SK-N-SH (cell line): ENCODE measurements around the gene COPS3. TPM values are rescaled to one million over a fixed set of nuclear protein-coding genes. Genes with fewer than 3 reads are reported as not detected.

Source experiments
- CTCF ChIA-PET: fragments of 300-600, 350-600 bp; formaldehyde crosslinking; extraction: SDS; loops from one replicate; lab custom pipeline; 2021; lab: Yijun Ruan, JAX
- POLR2A ChIA-PET: fragments of 350-600 bp; sonication (Branson Sonifier 250); formaldehyde crosslinking; extraction: SDS; loops from one replicate; lab custom pipeline; 2020; ENCODE audit warnings: antibody characterized with exemption, inconsistent platforms; lab: Yijun Ruan, JAX
- DNase-seq: peaks from one replicate; pipeline ENCODE4 v3.0.0; 2012
- H2AFZ ChIP-seq: fragments of 200-600 bp; sonication (generic); 2 replicates; pipeline ENCODE4 v1.8.1; 2016; ENCODE audit warnings: antibody characterized with exemption, mild to moderate bottlenecking, low read depth
- H3F3A ChIP-seq: fragments of 200-600 bp; sonication (generic); replicated peaks from 2 replicates; pipeline ENCODE3; 2016; ENCODE audit warnings: antibody characterized with exemption, mild to moderate bottlenecking; ENCODE audit not compliant: insufficient read depth
- H3K27ac ChIP-seq, 2 experiments: fragments of 200-500 bp in 1 of 2; fragments of 200-600 bp in 1 of 2; sonication (Bioruptor generic) in 1 of 2; sonication (generic), shearing (Covaris generic) in 1 of 2; 2 replicates each; pipeline versions ENCODE4 v1.5.1 to v1.6.1; 2014 to 2016; ENCODE audit warnings: low read depth in 2 of 2, inconsistent platforms in 1 of 2, low read length in 1 of 2, mild to moderate bottlenecking in 1 of 2, mixed read lengths in 1 of 2
- H3K27me3 ChIP-seq: fragments of 200-600 bp; sonication (generic), shearing (Covaris generic); 2 replicates; pipeline ENCODE4 v1.6.1; 2016; ENCODE audit warnings: mixed run types; ENCODE audit not compliant: insufficient read depth
- H3K36me3 ChIP-seq, 2 experiments: fragments of 200-500 bp in 1 of 2; fragments of 200-600 bp in 1 of 2; sonication (Bioruptor generic) in 1 of 2; sonication (generic) in 1 of 2; replicated peaks in 1 of 2; 2 replicates each; pipeline versions ENCODE3 to v1.5.1; 2014 to 2016; ENCODE audit warnings: low read length in 1 of 2, mild to moderate bottlenecking in 1 of 2; ENCODE audit not compliant: insufficient read depth in 2 of 2, control insufficient read depth in 1 of 2
- H3K4me1 ChIP-seq, 2 experiments: fragments of 200-500 bp in 1 of 2; fragments of 200-600 bp in 1 of 2; sonication (Bioruptor generic) in 1 of 2; sonication (generic), shearing (Covaris generic) in 1 of 2; 2 replicates each; pipeline versions ENCODE4 v1.5.1 to v1.6.1; 2014 to 2016; ENCODE audit warnings: low read depth in 1 of 2, low read length in 1 of 2, mixed run types in 1 of 2; ENCODE audit not compliant: insufficient read depth in 2 of 2, control insufficient read depth in 1 of 2
- H3K4me2 ChIP-seq: fragments of 200-600 bp; sonication (generic), shearing (Covaris generic); 2 replicates; pipeline ENCODE4 v1.6.1; 2017; ENCODE audit warnings: mixed run types
- H3K4me3 ChIP-seq, 2 experiments: fragments of 200-500 bp in 1 of 2; fragments of 200-600 bp in 1 of 2; sonication (Bioruptor generic) in 1 of 2; sonication (generic), shearing (Covaris generic) in 1 of 2; 2 replicates each; pipeline versions ENCODE4 v1.5.1 to v1.8.1; 2014 to 2016; ENCODE audit warnings: low read depth in 2 of 2, inconsistent platforms in 1 of 2, low read length in 1 of 2, mild to moderate bottlenecking in 1 of 2, mixed read lengths in 1 of 2, moderate library complexity in 1 of 2
- H3K79me2 ChIP-seq: fragments of 200-600 bp; sonication (generic); 2 replicates; pipeline ENCODE4 v1.8.1; 2017; ENCODE audit warnings: mild to moderate bottlenecking; ENCODE audit not compliant: insufficient read depth
- H3K9ac ChIP-seq: fragments of 200-600 bp; sonication (generic); 2 replicates; pipeline ENCODE4 v1.6.1; 2017; ENCODE audit warnings: mixed run types
- H3K9me2 ChIP-seq: fragments of 200-600 bp; sonication (generic); 2 replicates; pipeline ENCODE4 v1.6.1; 2017; ENCODE audit warnings: mixed run types
- H3K9me3 ChIP-seq: fragments of 200-600 bp; sonication (generic); 2 replicates; pipeline ENCODE4 v1.6.1; 2017; ENCODE audit warnings: mixed run types, mild to moderate bottlenecking, moderate library complexity
- H4K20me1 ChIP-seq: fragments of 200-600 bp; sonication (generic); 2 replicates; pipeline ENCODE4 v1.6.1; 2017; ENCODE audit warnings: mild to moderate bottlenecking, mixed run types; ENCODE audit not compliant: insufficient read depth
- CTCF ChIP-seq: fragments of 200-600 bp; sonication (generic); IDR thresholded peaks from 2 replicates; pipeline ENCODE4 v1.6.1; 2017; ENCODE audit warnings: antibody characterized with exemption, mild to moderate bottlenecking, moderate library complexity
- EP300 ChIP-seq, 2 experiments: IDR thresholded peaks; 2 replicates each; pipeline versions ENCODE4 v1.4.0 to v1.6.1; 2012; ENCODE audit warnings: borderline replicate concordance in 1 of 2, low read depth in 1 of 2, low read length in 1 of 2
- EZH2phosphoT487 ChIP-seq: fragments of 200-600 bp; sonication (generic); IDR thresholded peaks from 2 replicates; pipeline ENCODE4 v1.6.1; 2017; ENCODE audit warnings: low read depth, mixed run types, mild to moderate bottlenecking, antibody characterized with exemption, moderate library complexity, borderline replicate concordance
- FOXJ3 ChIP-seq: sonication (generic); formaldehyde crosslinking; IDR thresholded peaks from 2 replicates; pipeline ENCODE4 v1.5.1; 2020; ENCODE audit warnings: mild to moderate bottlenecking, missing genetic modification reagents
- GABPA ChIP-seq: IDR thresholded peaks from 2 replicates; pipeline ENCODE4 v1.4.0; 2012; ENCODE audit warnings: low read depth, mild to moderate bottlenecking
- GATA2 ChIP-seq: sonication (generic); formaldehyde crosslinking; IDR thresholded peaks from 2 replicates; pipeline ENCODE4 v1.5.0; 2020; ENCODE audit warnings: mild to moderate bottlenecking, missing genetic modification reagents
- JUND ChIP-seq: IDR thresholded peaks from 2 replicates; pipeline ENCODE4 v1.4.0; 2012
- MEF2A ChIP-seq: IDR thresholded peaks from 2 replicates; pipeline ENCODE4 v1.4.0; 2012; ENCODE audit warnings: low read depth, borderline replicate concordance
- MXI1 ChIP-seq: IDR thresholded peaks from 2 replicates; pipeline ENCODE4 v1.6.1; 2012; ENCODE audit warnings: mild to moderate bottlenecking, low read depth, low read length, improper control_type of control experiment
- NRF1 ChIP-seq: IDR thresholded peaks from 2 replicates; pipeline ENCODE4 v1.6.1; 2012; ENCODE audit warnings: low read depth, mild to moderate bottlenecking, low read length
- RAD21 ChIP-seq: IDR thresholded peaks from 2 replicates; pipeline ENCODE4 v1.6.1; 2012; ENCODE audit warnings: mild to moderate bottlenecking, low read length
- RXRA ChIP-seq: IDR thresholded peaks from 2 replicates; pipeline ENCODE4 v1.4.0; 2012; ENCODE audit warnings: low read depth, mild to moderate bottlenecking, borderline replicate concordance
- SMC3 ChIP-seq: IDR thresholded peaks from 2 replicates; pipeline ENCODE4 v1.6.1; 2012; ENCODE audit warnings: low read depth, low read length, improper control_type of control experiment
- TCF12 ChIP-seq: IDR thresholded peaks from 2 replicates; pipeline ENCODE4 v1.4.0; 2012
- TEAD4 ChIP-seq: IDR thresholded peaks from 2 replicates; pipeline ENCODE4 v1.4.0; 2012; ENCODE audit warnings: mild to moderate bottlenecking, borderline replicate concordance; ENCODE audit not compliant: insufficient read depth
- ZBTB33 ChIP-seq: IDR thresholded peaks from 2 replicates; pipeline ENCODE4 v1.4.0; 2012; ENCODE audit warnings: low read depth, borderline replicate concordance
- WGBS: methylation state at CpG from one replicate; pipeline ENCODE4 v1.1.6; 2017; ENCODE audit warnings: low lambda C conversion rate; 5-methylcytosine and 5-hydroxymethylcytosine counted together
- polyA plus RNA-seq, 3 experiments: library from polyadenylated mRNA; depleted of rRNA; stranded (reverse); fragments of >200 nt; gene quantifications; 2 replicates each; pipeline ENCODE4 v1.2.3, GENCODE V29; 2012
- TF ChIP-seq, protein P1 (sequence below): fragments of 150-350 bp; IDR thresholded peaks from 2 replicates; pipeline ENCODE4 v1.6.1; 2017; ENCODE audit warnings: antibody characterized with exemption, low read length, low read depth, borderline replicate concordance
- TF ChIP-seq, protein P2 (sequence below): IDR thresholded peaks from 2 replicates; pipeline ENCODE4 v1.4.0; 2012; ENCODE audit warnings: low read depth, borderline replicate concordance

COPS3 gene
- polyA plus RNA-seq, 1 of the 3 experiments (the other 2 are of a cell fraction), result 64.8 TPM

DNA sequence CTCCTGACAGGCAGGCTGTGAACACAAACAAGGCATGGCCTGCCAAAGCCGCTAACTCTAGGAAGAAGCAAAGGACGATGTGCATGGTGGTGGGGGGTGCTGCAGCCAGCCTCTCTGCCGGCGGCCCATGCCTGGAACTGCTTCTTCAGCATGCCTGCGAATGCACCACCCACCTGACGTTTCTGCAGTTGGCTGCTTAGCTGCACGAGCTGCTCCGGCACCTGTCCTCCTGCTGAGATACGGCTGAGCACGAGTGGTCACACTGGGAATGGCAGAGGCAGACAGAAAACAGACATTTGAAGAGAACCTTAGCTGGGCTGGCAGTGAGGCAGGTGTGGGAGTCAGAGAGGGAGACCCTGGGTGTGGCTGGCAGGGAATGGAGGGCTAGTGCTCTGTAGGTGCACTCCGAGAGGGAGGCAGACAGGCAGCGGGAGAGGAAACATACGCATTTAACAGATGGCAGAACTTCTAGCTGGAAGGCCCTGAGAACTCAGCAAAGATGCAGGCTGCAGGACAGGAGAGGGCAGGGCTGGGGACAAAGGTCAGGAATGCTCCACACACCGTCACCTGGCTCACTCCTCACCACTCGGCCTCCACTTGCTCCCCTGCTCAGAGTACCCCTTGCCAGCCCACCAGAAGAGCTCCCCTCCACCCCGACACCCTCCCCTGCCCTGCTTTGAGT lies 49.3 kb downstream of the COPS3 start:
- TF ChIP-seq GATA2 (no peak), JUND (no peak), FOXJ3 (CRISPR knock-in tag) (no peak), GABPA (no peak), RXRA (no peak), NRF1 (no peak), EZH2phosphoT487 (no peak)
- TF ChIP-seq, protein P1, sequence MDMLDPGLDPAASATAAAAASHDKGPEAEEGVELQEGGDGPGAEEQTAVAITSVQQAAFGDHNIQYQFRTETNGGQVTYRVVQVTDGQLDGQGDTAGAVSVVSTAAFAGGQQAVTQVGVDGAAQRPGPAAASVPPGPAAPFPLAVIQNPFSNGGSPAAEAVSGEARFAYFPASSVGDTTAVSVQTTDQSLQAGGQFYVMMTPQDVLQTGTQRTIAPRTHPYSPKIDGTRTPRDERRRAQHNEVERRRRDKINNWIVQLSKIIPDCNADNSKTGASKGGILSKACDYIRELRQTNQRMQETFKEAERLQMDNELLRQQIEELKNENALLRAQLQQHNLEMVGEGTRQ, result no peak
- 83% methylated on average over 11 of the region's 16 CpGs for WGBS
- Histone ChIP-seq H3K9me3 (no peaks in the 10 kb centered on the region), H3K4me3 (no peak overlapping the region), H3K4me2 (no peak overlapping the region), H2AFZ (no peak overlapping the region), H3K27ac (no peak overlapping the region), H3K9me2 (no peaks in the 10 kb centered on the region), H3K36me3 (peaks cover 14 to 33% of the 10 kb centered on the region in 2 experiments), H3K27me3 (no peaks in the 10 kb centered on the region), H3K9ac (no peak overlapping the region), H3K79me2 (peaks cover 45% of the 10 kb centered on the region), H4K20me1 (peaks cover 21% of the 10 kb centered on the region), H3F3A (no peaks in the 10 kb centered on the region), H3K4me1 (peaks cover 4 to 12% of the 10 kb centered on the region in 2 experiments; a peak in 3 of 4 replicates)
- CTCF ChIA-PET, result interaction anchor here (1.8 kb wide), 1 partner anchor 11 kb away, joined by 5 read pairs; no protein-coding TSS in a partner anchor
- no peak for DNase-seq
- POLR2A ChIA-PET, result no interaction called here

GRCh38 chr17:17229416-17230384 lies 51.3 kb downstream of the COPS3 start:
- H4K20me1 ChIP-seq, result peaks cover 7% of the 10 kb centered on the region; the same call in 1 of the 2 replicates
- no peaks in the 10 kb centered on the region for H3K4me1 ChIP-seq
- peaks cover 31 to 50% of the 10 kb centered on the region in 2 experiments for H3K36me3 ChIP-seq
- H3K27ac ChIP-seq, result no peak overlapping the region
- no peak overlapping the region for H3K4me3 ChIP-seq
- 88% methylated on average over 26 of the region's 26 CpGs for WGBS
- no peaks in the 10 kb centered on the region for H3K9me3 ChIP-seq
- H3F3A ChIP-seq, result no peaks in the 10 kb centered on the region
- no peaks in the 10 kb centered on the region for H3K27me3 ChIP-seq
- POLR2A ChIA-PET, result no interaction called here
- peaks cover 25% of the 10 kb centered on the region for H3K79me2 ChIP-seq
- CTCF ChIA-PET, result interaction anchor here (0.8 to 1.6 kb wide), 2 partner anchors 34 to 44 kb away, joined by 3 read pairs; no protein-coding TSS in a partner anchor
- no peaks in the 10 kb centered on the region for H3K9me2 ChIP-seq
- no peak for DNase-seq
- H3K9ac ChIP-seq, result no peak overlapping the region
- H2AFZ ChIP-seq, result no peak overlapping the region
- H3K4me2 ChIP-seq, result no peak overlapping the region
- TF ChIP-seq RAD21 (no peak), NRF1 (no peak), TCF12 (no peak), EP300 (IDR thresholded peaks at IDR 0.05; ENCODE audit: borderline replicate concordance in 1 of 2, low read depth in 1 of 2, low read length in 1 of 2) (no peak), MEF2A (no peak), TEAD4 (no peak), ZBTB33 (no peak), SMC3 (no peak), MXI1 (no peak), GABPA (no peak), FOXJ3 (CRISPR knock-in tag) (no peak), JUND (no peak), CTCF (no peak)
- TF ChIP-seq, protein P2, sequence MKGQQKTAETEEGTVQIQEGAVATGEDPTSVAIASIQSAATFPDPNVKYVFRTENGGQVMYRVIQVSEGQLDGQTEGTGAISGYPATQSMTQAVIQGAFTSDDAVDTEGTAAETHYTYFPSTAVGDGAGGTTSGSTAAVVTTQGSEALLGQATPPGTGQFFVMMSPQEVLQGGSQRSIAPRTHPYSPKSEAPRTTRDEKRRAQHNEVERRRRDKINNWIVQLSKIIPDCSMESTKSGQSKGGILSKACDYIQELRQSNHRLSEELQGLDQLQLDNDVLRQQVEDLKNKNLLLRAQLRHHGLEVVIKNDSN, result no peak
- TF ChIP-seq, protein P1, result no peak
